Measurements from ENCODE around the gene RPGRIP1. TPM values are rescaled to one million over a fixed set of nuclear protein-coding genes. Genes with fewer than 3 reads are reported as not detected.

Gene RPGRIP1
- total and polyA plus RNA-seq, 9 of the 15 experiments (the other 6 are each of a cell fraction or from before 2014, with no cell fraction given): 0.47 to 0.95 (median 0.65) TPM; not detected in 1

GRCh38 chr14:21269252-21270046, 10.4 kb upstream of the RPGRIP1 start, which contains the start of gene HNRNPC (continued):
- TF ChIP-seq CREB3 (tag; conservative IDR thresholded peaks at IDR 0.05; ENCODE audit: low read depth) (no peak), RBM14 (IDR thresholded peaks at IDR 0.05; ENCODE audit: borderline replicate concordance, insufficient read depth, low read depth, low read length) (no peak), CHD2 (IDR thresholded peaks at IDR 0.05; ENCODE audit: low read depth, low read length) (peak; percentile 92), NR3C1 (CRISPR knock-in tag; IDR thresholded peaks at IDR 0.05) (no peak), ZC3H11A (IDR thresholded peaks at IDR 0.05; ENCODE audit: low read depth, low read length) (no peak), TAF15 (IDR thresholded peaks at IDR 0.05; ENCODE audit: low read depth, low read length) (no peak), SRSF3 (IDR thresholded peaks at IDR 0.05; ENCODE audit: insufficient read depth, low read length) (no peak), ZNF24 (IDR thresholded peaks at IDR 0.05) (no peak), HDAC1 (IDR thresholded peaks at IDR 0.05) (no peak; a peak in 1 of 4 replicates), HINFP (tag; conservative IDR thresholded peaks at IDR 0.05; ENCODE audit: low read depth) (no peak), RUNX1 (IDR thresholded peaks at IDR 0.05; ENCODE audit: low read depth) (no peak), PML (IDR thresholded peaks at IDR 0.05; ENCODE audit: low read length) (peak; percentile 63; the same call in 1 of the 2 replicates), TAF1 (IDR thresholded peaks at IDR 0.05; ENCODE audit: control insufficient read depth, extremely low read depth, insufficient read depth, low read length, severe bottlenecking) (peak; percentile 96), ZNF134 (CRISPR knock-in tag; conservative IDR thresholded peaks at IDR 0.05) (no peak), HDGF (IDR thresholded peaks at IDR 0.05) (no peak), EGR1 (conservative IDR thresholded peaks at IDR 0.05) (peak; percentile 87), FOXK2 (conservative IDR thresholded peaks at IDR 0.05 in 1 of 2, IDR thresholded peaks at IDR 0.05 in 1 of 2; ENCODE audit: low read depth in 2 of 2) (peak in 1 of 2 experiments; percentile 51; a peak in 2 of 4 replicates), GTF2B (IDR thresholded peaks at IDR 0.05; ENCODE audit: extremely low read depth, insufficient read length) (peak; percentile 79)
